Measurements from ENCODE around the gene LRRK2.

- TF ChIP-seq CTCF (conservative IDR thresholded peaks at IDR 0.05; ENCODE audit: low read depth, low read length) (no peak), EZH2 (IDR thresholded peaks at IDR 0.05; ENCODE audit: low read length, unreplicated experiment) (no peak)
These were observed 89.1 kb downstream of the LRRK2 start for GRCh38 chr12:40313928-40314327.
